Neural progenitor cell (in vitro differentiated cells): Measurements from ENCODE around the gene FBLIM1. TPM values are rescaled to one million over a fixed set of nuclear protein-coding genes. Genes with fewer than 3 reads are reported as not detected.

ENCODE experiments used
- DNase-seq: peaks from one replicate; pipeline ENCODE4 v3.0.0-alpha.2; 2016; ENCODE audit warnings: low spot score
- H2AFZ ChIP-seq: fragments of 200-600 bp; sonication (generic); replicated peaks from 2 replicates; pipeline ENCODE4 v1.6.1; 2016; ENCODE audit warnings: antibody characterized with exemption
- H3F3A ChIP-seq: fragments of 200-600 bp; sonication (generic); 2 replicates; pipeline ENCODE4 v1.6.1; 2016; ENCODE audit warnings: antibody characterized with exemption, low read depth
- H3K27ac ChIP-seq: fragments of 200-600 bp; sonication (generic); 2 replicates; pipeline ENCODE4 v1.5.1; 2016; ENCODE audit warnings: mild to moderate bottlenecking
- H3K27me3 ChIP-seq: fragments of 200-600 bp; sonication (generic); 2 replicates; pipeline ENCODE4 v1.6.1; 2016; ENCODE audit warnings: mild to moderate bottlenecking, moderate library complexity
- H3K36me3 ChIP-seq: fragments of 200-600 bp; sonication (generic); 2 replicates; pipeline ENCODE4 v1.5.1; 2016
- H3K4me1 ChIP-seq: fragments of 200-600 bp; sonication (generic); 2 replicates; pipeline ENCODE4 v1.6.1; 2016; ENCODE audit warnings: mixed run types
- H3K4me2 ChIP-seq: fragments of 200-600 bp; sonication (generic); 2 replicates; pipeline ENCODE4 v1.6.1; 2016
- H3K4me3 ChIP-seq: fragments of 200-600 bp; sonication (generic); 2 replicates; pipeline ENCODE4 v1.5.1; 2016
- H3K79me2 ChIP-seq: fragments of 200-600 bp; sonication (generic); 2 replicates; pipeline ENCODE4 v1.6.1; 2016; ENCODE audit warnings: low read depth
- H3K9ac ChIP-seq: fragments of 200-600 bp; sonication (generic); 2 replicates; pipeline ENCODE4 v1.6.1; 2016
- H3K9me3 ChIP-seq: fragments of 200-600 bp; sonication (generic); 2 replicates; pipeline ENCODE4 v1.5.1; 2016; ENCODE audit warnings: low read depth
- H4K20me1 ChIP-seq: fragments of 200-600 bp; sonication (generic); 2 replicates; pipeline ENCODE4 v1.6.1; 2016; ENCODE audit warnings: low read depth
- H3K27ac Mint-ChIP-seq: 3 replicates; pipeline ENCODE4 v1.8.0; 2021; ENCODE audit warnings: mixed read lengths
- H3K27me3 Mint-ChIP-seq: 2 replicates; pipeline ENCODE4 v1.8.0; 2022; ENCODE audit warnings: low read depth, mild to moderate bottlenecking, inconsistent platforms, moderate library complexity, mixed read lengths; ENCODE audit not compliant: insufficient read depth
- H3K36me3 Mint-ChIP-seq: 3 replicates; pipeline ENCODE4 v1.8.0; 2021; ENCODE audit warnings: mixed read lengths
- H3K4me1 Mint-ChIP-seq: 3 replicates; pipeline ENCODE4 v1.8.0; 2021; ENCODE audit warnings: mixed read lengths
- H3K4me3 Mint-ChIP-seq: 3 replicates; pipeline ENCODE4 v1.8.0; 2021; ENCODE audit warnings: mild to moderate bottlenecking, moderate library complexity, mixed read lengths
- H3K9me3 Mint-ChIP-seq: 3 replicates; pipeline ENCODE4 v1.8.0; 2020; ENCODE audit warnings: mixed read lengths
- CTCF ChIP-seq: fragments of 200-600 bp; sonication (generic); IDR thresholded peaks from 2 replicates; pipeline ENCODE4 v1.5.1; 2017; ENCODE audit warnings: antibody characterized with exemption, mild to moderate bottlenecking
- EZH2 ChIP-seq: fragments of 200-600 bp; sonication (generic); IDR thresholded peaks from 2 replicates; pipeline ENCODE4 v1.6.1; 2017; ENCODE audit warnings: antibody characterized with exemption, mild to moderate bottlenecking, moderate library complexity
- EZH2phosphoT487 ChIP-seq: fragments of 200-600 bp; sonication (generic); IDR thresholded peaks from 2 replicates; pipeline ENCODE4 v1.6.1; 2017; ENCODE audit warnings: antibody characterized with exemption
- total RNA-seq: library from RNA; depleted of rRNA; stranded (reverse); fragments of >200 nt; gene quantifications from 2 replicates; pipeline ENCODE4 v1.2.3, GENCODE V29; 2015; ENCODE audit warnings: low replicate concordance

FBLIM1 gene
- total RNA-seq, 1 donor from 2014 or later = 4.7 TPM

GRCh38 chr1:15736892-15737261, 21.7 kb upstream of the FBLIM1 start:
- no peak overlapping the region for H3K27ac Mint-ChIP-seq

GRCh38 chr1:15737324-15738319, 21.0 kb upstream of the FBLIM1 start:
- Histone ChIP-seq H3K27me3 (no peaks in the 10 kb centered on the region), H4K20me1 (no peaks in the 10 kb centered on the region), H3F3A (peaks cover 4% of the 10 kb centered on the region), H3K4me3 (no peak overlapping the region), H2AFZ (no peak overlapping the region), H3K36me3 (no peaks in the 10 kb centered on the region), H3K4me1 (peaks cover 9% of the 10 kb centered on the region), H3K4me2 (no peak overlapping the region), H3K9me3 (no peaks in the 10 kb centered on the region), H3K9ac (no peak overlapping the region), H3K27ac (no peak overlapping the region), H3K79me2 (no peaks in the 10 kb centered on the region)
- peaks cover 3% of the 10 kb centered on the region for H3K36me3 Mint-ChIP-seq
- H3K27me3 Mint-ChIP-seq = peaks cover 3% of the 10 kb centered on the region
- H3K4me1 Mint-ChIP-seq = peaks cover 22% of the 10 kb centered on the region
- DNase-seq = no peak
- H3K27ac Mint-ChIP-seq = peak overlapping the region; percentile 82
- TF ChIP-seq CTCF = no peak
- no peak for TF ChIP-seq EZH2phosphoT487
- TF ChIP-seq EZH2 = no peak
- H3K4me3 Mint-ChIP-seq = peak overlapping the region; percentile 21
- no peaks in the 10 kb centered on the region for H3K9me3 Mint-ChIP-seq

More at GRCh38 chr1:15736892-15737261, 21.7 kb upstream of the FBLIM1 start:
- no peaks in the 10 kb centered on the region for H3K9me3 ChIP-seq
- DNase-seq = no peak
- H3K36me3 ChIP-seq = no peaks in the 10 kb centered on the region
- no peaks in the 10 kb centered on the region for H3K27me3 ChIP-seq
- Mint-ChIP-seq H3K27me3 (peaks cover 3% of the 10 kb centered on the region), H3K4me3 (no peak overlapping the region), H3K36me3 (peaks cover 3% of the 10 kb centered on the region), H3K9me3 (no peaks in the 10 kb centered on the region), H3K4me1 (peaks cover 22% of the 10 kb centered on the region)
- peaks cover 4% of the 10 kb centered on the region for H3F3A ChIP-seq
- no peaks in the 10 kb centered on the region for H4K20me1 ChIP-seq
- H3K4me2 ChIP-seq = no peak overlapping the region
- no peak overlapping the region for H2AFZ ChIP-seq
- no peaks in the 10 kb centered on the region for H3K79me2 ChIP-seq
- H3K9ac ChIP-seq = no peak overlapping the region
- peaks cover 9% of the 10 kb centered on the region for H3K4me1 ChIP-seq
- H3K27ac ChIP-seq = no peak overlapping the region
- TF ChIP-seq CTCF (no peak), EZH2phosphoT487 (no peak), EZH2 (no peak)
- no peak overlapping the region for H3K4me3 ChIP-seq

GRCh38 chr1:15738416-15739113, 20.0 kb upstream of the FBLIM1 start:
- Histone ChIP-seq H3K9ac (no peak overlapping the region), H3K4me3 (no peak overlapping the region), H3K4me2 (no peak overlapping the region), H3K36me3 (no peaks in the 10 kb centered on the region), H3F3A (peaks cover 4% of the 10 kb centered on the region), H2AFZ (no peak overlapping the region), H3K79me2 (no peaks in the 10 kb centered on the region), H3K27ac (no peak overlapping the region), H3K27me3 (no peaks in the 10 kb centered on the region), H4K20me1 (no peaks in the 10 kb centered on the region), H3K4me1 (peaks cover 9% of the 10 kb centered on the region), H3K9me3 (no peaks in the 10 kb centered on the region)
- Mint-ChIP-seq H3K4me3 (no peak overlapping the region), H3K4me1 (peaks cover 22% of the 10 kb centered on the region), H3K36me3 (no peaks in the 10 kb centered on the region), H3K27ac (no peak overlapping the region), H3K9me3 (no peaks in the 10 kb centered on the region), H3K27me3 (peaks cover 3% of the 10 kb centered on the region)
- DNase-seq = no peak
- TF ChIP-seq CTCF = no peak
- TF ChIP-seq EZH2phosphoT487 = no peak
- TF ChIP-seq EZH2 = no peak
